Measurements from ENCODE around the gene PLS1. TPM values are rescaled to one million over a fixed set of nuclear protein-coding genes. Genes with fewer than 3 reads are reported as not detected.
"Not testable (repeated sequence)": the region's sequence is repeated elsewhere in the genome, so short reads cannot be mapped to it uniquely, and the experiment has no call there.

The PLS1 gene
- total and polyA plus RNA-seq, 11 donors, result 0.80 to 3.7 (median 1.7) TPM

GRCh38 chr3:142578329-142579223 lies 17.6 kb upstream of the PLS1 start, which contains the start of gene ATR:
TSS of gene ATR (minus strand) at chr3:142578733. CDS start at chr3:142578704, 29 bp downstream.
- peak; percentile 99 for ATAC-seq
- intact Hi-C loops (cut with DNase I), result loop anchor here in 3 of 10 donors (2.0 to 5.0 kb wide), 3 partner anchors 146 to 424 kb away; partner anchors contain the start of genes U2SURP (in 3 of the 3) and TRPC1 (in 1 of the 3)
- WGBS, 4 donors, result 0 to 1% (median 0%) methylated on average over 22 to 65 of the region's 65 CpGs

GRCh38 chr3:142580061-142580423 lies 16.2 kb upstream of the PLS1 start:
- no peak overlapping the region for H3K4me3 ChIP-seq
- TF ChIP-seq CTCF (IDR thresholded peaks at IDR 0.05) (no peak), POLR2A (IDR thresholded peaks at IDR 0.05) (no peak)
- peak overlapping the region in 1 of 12 donors; percentile 93 for H3K27ac ChIP-seq
- DNase-seq, result no peak
- no peaks in the 10 kb centered on the region for H3K27me3 ChIP-seq
- no peaks in the 10 kb centered on the region for H3K9me3 ChIP-seq
- 90 to 100% (median 95%) methylated on average over 1 of the region's 1 CpG for WGBS, 4 donors
- no peak for ATAC-seq
- peaks cover 0 to 35% (median 24%) of the 10 kb centered on the region in 12 donors for H3K4me1 ChIP-seq
- no peaks in the 10 kb centered on the region for H3K36me3 ChIP-seq
- intact Hi-C loops (cut with DNase I), result loop anchor here in 8 of 10 donors (10.0 kb wide), 4 partner anchors 145 to 255 kb away; partner anchors contain the start of gene TRPC1 (in 2 of the 8)

More at GRCh38 chr3:142578329-142579223, 17.6 kb upstream of the PLS1 start, which contains the start of gene ATR:
- Histone ChIP-seq H3K4me3 (peak within 1 kb of the TSS; percentile 53 to 97 (median 88)), H3K36me3 (no peaks in the 10 kb centered on the region), H3K27me3 (no peaks in the 10 kb centered on the region), H3K4me1 (peaks cover 0 to 50% (median 24%) of the 10 kb centered on the region in 12 donors), H3K9me3 (no peaks in the 10 kb centered on the region), H3K27ac (peak within 1 kb of the TSS; percentile 72 to 97 (median 91))
- TF ChIP-seq POLR2A (IDR thresholded peaks at IDR 0.05) (no peak), CTCF (IDR thresholded peaks at IDR 0.05) (peak in 3 of 12 donors; percentile 8 to 18 (median 16))
- DNase-seq, result peak; percentile 97 to 98 (median 98)

- intact Hi-C loops (cut with DNase I), result loop anchor here in 8 of 10 donors (10.0 kb wide), 4 partner anchors 144 to 254 kb away; partner anchors contain the start of gene TRPC1 (in 2 of the 8)
- WGBS, 4 donors, result 44 to 68% (median 65%) methylated on average over 11 of the region's 11 CpGs
Measured at GRCh38 chr3:142581070-142581469, 15.1 kb upstream of the PLS1 start.

GRCh38 chr3:142586803-142587406 lies 9.3 kb upstream of the PLS1 start:
- intact Hi-C loops (cut with DNase I), result loop anchor here (2.0 to 10.0 kb wide), 8 partner anchors 135 to 408 kb away; partner anchors contain the start of gene TRPC1 (in 3 of the 10)
- Histone ChIP-seq H3K36me3 (no peaks in the 10 kb centered on the region), H3K9me3 (no peaks in the 10 kb centered on the region), H3K27me3 (peaks cover 0 to 3% (median 0%) of the 10 kb centered on the region in 9 donors), H3K4me3 (no peak overlapping the region), H3K4me1 (no peaks in the 10 kb centered on the region), H3K27ac (no peak overlapping the region)
- TF ChIP-seq POLR2A (IDR thresholded peaks at IDR 0.05) (no peak), CTCF (IDR thresholded peaks at IDR 0.05) (peak; percentile 43 to 70 (median 62))
- 46 to 50% (median 47%) methylated on average over 2 of the region's 2 CpGs for WGBS, 4 donors
- ATAC-seq (peak; percentile 28 to 83 (median 74)), DNase-seq (peak in 1 of 5 donors; percentile 32)

More at GRCh38 chr3:142581070-142581469, 15.1 kb upstream of the PLS1 start:
- peaks cover 0 to 26% (median 23%) of the 10 kb centered on the region in 12 donors for H3K4me1 ChIP-seq
- not testable (repeated sequence) for H3K9me3 ChIP-seq, DNase-seq, H3K4me3 ChIP-seq, H3K27ac ChIP-seq, H3K27me3 ChIP-seq, H3K36me3 ChIP-seq, ATAC-seq

All from heart left ventricle (tissue), 16 donors.